NB4 (cell line): ENCODE data around the gene WASL.
A peak's percentile ranks its signal among the peaks of the same experiment; 100 is the strongest.

Source experiments
- DNase-seq: peaks from one replicate; pipeline ENCODE4 v3.0.0; 2010; ENCODE audit warnings: low read depth
- H3K4me3 ChIP-seq: one replicate; pipeline ENCODE4 v1.5.1; 2011; ENCODE audit warnings: mild to moderate bottlenecking, low read depth, low read length, moderate library complexity
- CTCF ChIP-seq: IDR thresholded peaks from one replicate; pipeline ENCODE4 v1.5.1; 2012; ENCODE audit warnings: low read depth, low read length
- MAX ChIP-seq: IDR thresholded peaks from 2 replicates; pipeline ENCODE4 v1.6.1; 2011; ENCODE audit warnings: low read depth, low read length
- MYC ChIP-seq: IDR thresholded peaks from 2 replicates; pipeline ENCODE4 v1.6.1; 2011; ENCODE audit warnings: low read depth, low read length
- POLR2A ChIP-seq: IDR thresholded peaks from 2 replicates; pipeline ENCODE4 v1.6.1; 2011; ENCODE audit warnings: mild to moderate bottlenecking; ENCODE audit not compliant: insufficient read length; ENCODE audit errors: extremely low read depth

WASL gene

GRCh38 chr7:123735539-123735938 lies 13.3 kb downstream of the WASL start:
- no peak for DNase-seq
- TF ChIP-seq MYC (no peak), CTCF (no peak), MAX (no peak), POLR2A (no peak)
- H3K4me3 ChIP-seq: no peak overlapping the region

- DNase-seq: no peak
- no peak for TF ChIP-seq MAX
- TF ChIP-seq POLR2A: no peak
- no peak for TF ChIP-seq CTCF
- no peak for TF ChIP-seq MYC
- H3K4me3 ChIP-seq: no peak overlapping the region
Measured at GRCh38 chr7:123734498-123734897, 14.3 kb downstream of the WASL start.

GRCh38 chr7:123732413-123733091 lies 16.3 kb downstream of the WASL start:
- TF ChIP-seq MAX: no peak
- no peak for DNase-seq
- no peak overlapping the region for H3K4me3 ChIP-seq

- TF ChIP-seq MYC: no peak
- TF ChIP-seq CTCF: no peak
- TF ChIP-seq MAX: no peak
- no peak overlapping the region for H3K4me3 ChIP-seq
- DNase-seq: no peak
Measured at GRCh38 chr7:123729218-123729578, 19.6 kb downstream of the WASL start.

GRCh38 chr7:123727071-123727837 lies 21.5 kb downstream of the WASL start:
- peak; percentile 49 for DNase-seq
- no peak overlapping the region for H3K4me3 ChIP-seq
- no peak for TF ChIP-seq CTCF
- no peak for TF ChIP-seq MYC
- TF ChIP-seq POLR2A: no peak
- TF ChIP-seq MAX: no peak

- H3K4me3 ChIP-seq: no peak overlapping the region
- DNase-seq: peak; percentile 38
- no peak; the same call in 1 of the 2 replicates for TF ChIP-seq MYC
- TF ChIP-seq MAX: peak; percentile 73
- TF ChIP-seq POLR2A: no peak
Measured at GRCh38 chr7:123725586-123726171, 23.1 kb downstream of the WASL start.
